Stimulated activated CD4-positive, alpha-beta T cell treated with anti-CD3 and anti-CD28 coated beads, Interleukin-2, amount 100 ng/mL, for 4 hours (primary cell): ENCODE results near the gene ZNF536.

Experiments
- DNase-seq: peaks from one replicate; pipeline ENCODE4 v3.0.0-alpha.2; 2020; ENCODE audit warnings: low read depth

Gene ZNF536

GRCh38 chr19:30371960-30372824 lies at the start of gene ZNF536:
Gene ZNF536, plus strand, starts transcription at chr19:30372384. Its CDS starts 71,179 bp downstream, at chr19:30443563.
- no peak for DNase-seq

- DNase-seq: no peak
Observed at GRCh38 chr19:30322641-30323320, 49.4 kb upstream of the ZNF536 start.

- DNase-seq: no peak
Observed at GRCh38 chr19:30323904-30324303, 48.3 kb upstream of the ZNF536 start.

GRCh38 chr19:30324982-30325381 lies 47.2 kb upstream of the ZNF536 start:
- no peak for DNase-seq

GRCh38 chr19:30325676-30326392 lies 46.4 kb upstream of the ZNF536 start:
- no peak for DNase-seq

- DNase-seq: no peak
Observed at GRCh38 chr19:30326393-30326710, 45.8 kb upstream of the ZNF536 start.

- no peak for DNase-seq
Observed at GRCh38 chr19:30327331-30327730, 44.9 kb upstream of the ZNF536 start.

GRCh38 chr19:30328096-30328495 lies 44.1 kb upstream of the ZNF536 start:
- no peak for DNase-seq

GRCh38 chr19:30330266-30330665 lies 41.9 kb upstream of the ZNF536 start:
- DNase-seq: no peak

- no peak for DNase-seq
Observed at GRCh38 chr19:30332445-30333234, 39.5 kb upstream of the ZNF536 start.

- no peak for DNase-seq
Observed at GRCh38 chr19:30333291-30334065, 38.7 kb upstream of the ZNF536 start.

- no peak for DNase-seq
Observed at GRCh38 chr19:30334841-30335240, 37.3 kb upstream of the ZNF536 start.

- no peak for DNase-seq
Observed at GRCh38 chr19:30335306-30335886, 36.8 kb upstream of the ZNF536 start.

- no peak for DNase-seq
Observed at GRCh38 chr19:30336290-30336689, 35.9 kb upstream of the ZNF536 start.

- no peak for DNase-seq
Observed at GRCh38 chr19:30338041-30338456, 34.1 kb upstream of the ZNF536 start.

GRCh38 chr19:30338878-30339623 lies 33.1 kb upstream of the ZNF536 start:
- no peak for DNase-seq

GRCh38 chr19:30339624-30340525 lies 32.3 kb upstream of the ZNF536 start:
- DNase-seq: no peak

- DNase-seq: no peak
Observed at GRCh38 chr19:30340771-30341561, 31.2 kb upstream of the ZNF536 start.
